ENCODE data around the gene MPP3. TPM values are rescaled to one million over a fixed set of nuclear protein-coding genes. Genes with fewer than 3 reads are reported as not detected.

Gene MPP3
- total and polyA plus RNA-seq, 10 of the 15 experiments (the other 5 are each of a cell fraction or from before 2014, with no cell fraction given) = not detected

GRCh38 chr17:43788540-43788939, 44.4 kb downstream of the MPP3 start:
- ATAC-seq (peak; percentile 55), FAIRE-seq (no peak), DNase-seq (ENCODE audit: low read depth, low spot score) (no peak)
- H2AFZ ChIP-seq (ENCODE audit: control insufficient read depth, low read depth, low read length) = no peak overlapping the region
- no TSS peak for BruUV-seq (replicated peaks)
- in situ Hi-C loops (cut with MboI) (no loop called here), intact Hi-C loops (cut with micrococcal nuclease; ENCODE audit: unreplicated experiment) (no loop called here)
- H4K20me1 ChIP-seq (ENCODE audit: control insufficient read depth, insufficient read depth) = no peaks in the 10 kb centered on the region
- H3K4me1 ChIP-seq (ENCODE audit: control insufficient read depth, insufficient read depth, low read length) = no peaks in the 10 kb centered on the region
- ChIA-PET SMC1A (ENCODE audit: uncharacterized antibody, unreplicated experiment) (interaction anchor here (0.6 kb wide), 1 partner anchor 14 kb away, joined by 3 read pairs; no protein-coding TSS in a partner anchor), RAD21 (ENCODE audit: unreplicated experiment) (no interaction called here), POLR2A (no interaction called here), CTCF (no interaction called here)
- H3K9ac ChIP-seq (ENCODE audit: control insufficient read depth, insufficient read depth, low read length) = no peak overlapping the region
- no peak overlapping the region for H3K4me3 ChIP-seq
- no peaks in the 10 kb centered on the region for H3K9me3 ChIP-seq (replicated peaks; ENCODE audit: control insufficient read depth, insufficient read depth, low read length)
- no peaks in the 10 kb centered on the region for H3K36me3 ChIP-seq (ENCODE audit: control insufficient read depth in 2 of 2, insufficient read depth in 2 of 2, low read length in 1 of 2)
- H3K27ac ChIP-seq (ENCODE audit: control insufficient read depth, insufficient read depth) = no peak overlapping the region
- WGBS (ENCODE audit: insufficient coverage, insufficient replicate concordance, low lambda C conversion rate, missing lambda C conversion rate) = 2% methylated on average over 5 of the region's 5 CpGs
- H3K79me2 ChIP-seq (ENCODE audit: control insufficient read depth, insufficient read depth, low read length) = no peaks in the 10 kb centered on the region
- H3K4me2 ChIP-seq (ENCODE audit: control insufficient read depth, insufficient read depth) = no peak overlapping the region
- TF ChIP-seq, protein P1, sequence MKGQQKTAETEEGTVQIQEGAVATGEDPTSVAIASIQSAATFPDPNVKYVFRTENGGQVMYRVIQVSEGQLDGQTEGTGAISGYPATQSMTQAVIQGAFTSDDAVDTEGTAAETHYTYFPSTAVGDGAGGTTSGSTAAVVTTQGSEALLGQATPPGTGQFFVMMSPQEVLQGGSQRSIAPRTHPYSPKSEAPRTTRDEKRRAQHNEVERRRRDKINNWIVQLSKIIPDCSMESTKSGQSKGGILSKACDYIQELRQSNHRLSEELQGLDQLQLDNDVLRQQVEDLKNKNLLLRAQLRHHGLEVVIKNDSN (IDR thresholded peaks at IDR 0.05; ENCODE audit: borderline replicate concordance, extremely low read length, insufficient read depth, low read depth, low read length) = no peak
- TF ChIP-seq JUNB (IDR thresholded peaks at IDR 0.05) (peak; percentile 44; the same call in 1 of the 2 replicates), RFX5 (IDR thresholded peaks at IDR 0.05; ENCODE audit: low read depth, low read length) (no peak), EED (IDR thresholded peaks at IDR 0.05; ENCODE audit: low read depth) (0 out of 2 replicates have a peak, but pooled peaks have one; percentile 20), MTA2 (IDR thresholded peaks at IDR 0.05; ENCODE audit: low read depth) (0 out of 2 replicates have a peak, but pooled peaks have one; percentile 42), FOS (IDR thresholded peaks at IDR 0.05; ENCODE audit: borderline replicate concordance, extremely low read depth, insufficient read length) (no peak), IKZF2 (IDR thresholded peaks at IDR 0.05) (peak; percentile 21 to 41; a peak in 3 of 4 replicates)
- H3K27me3 ChIP-seq (replicated peaks in 1 of 2; ENCODE audit: control insufficient read depth in 2 of 2, insufficient read depth in 2 of 2, low read length in 1 of 2) = no peaks in the 10 kb centered on the region; a peak in 1 of 4 replicates

DNA sequence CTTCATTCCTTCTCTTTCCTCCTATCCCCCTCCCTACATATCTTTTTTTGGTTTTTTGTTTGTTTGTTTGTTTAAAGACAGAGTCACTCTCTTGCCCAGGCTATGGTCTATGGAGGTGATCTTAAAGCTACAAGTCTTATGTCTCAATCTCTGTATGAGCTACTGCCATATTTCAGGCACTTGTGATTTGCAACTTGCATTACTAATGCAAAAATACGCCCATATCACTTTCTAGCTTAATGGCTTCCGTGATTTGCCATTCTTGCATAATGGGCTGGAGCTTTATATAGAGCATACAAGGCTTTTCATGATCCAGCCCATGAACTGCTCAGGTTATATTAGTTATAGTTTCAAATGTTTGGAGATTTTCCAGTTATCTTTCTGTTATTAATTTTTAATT, 45.2 kb downstream of the MPP3 start:
- H3K4me2 ChIP-seq (ENCODE audit: control insufficient read depth, insufficient read depth) = no peak overlapping the region
- H3K79me2 ChIP-seq (ENCODE audit: control insufficient read depth, insufficient read depth, low read length) = no peaks in the 10 kb centered on the region
- intact Hi-C loops (cut with micrococcal nuclease; ENCODE audit: unreplicated experiment) (no loop called here), in situ Hi-C loops (cut with MboI) (no loop called here)
- no TSS peak for BruUV-seq (replicated peaks)
- H4K20me1 ChIP-seq (ENCODE audit: control insufficient read depth, insufficient read depth) = no peaks in the 10 kb centered on the region
- ATAC-seq (no peak), DNase-seq (ENCODE audit: low read depth, low spot score) (no peak), FAIRE-seq (no peak)
- no peak overlapping the region for H3K9ac ChIP-seq (ENCODE audit: control insufficient read depth, insufficient read depth, low read length)
- ChIA-PET CTCF (interaction anchor here (0.9 kb wide), 1 partner anchor 22 kb away, joined by 3 read pairs; no protein-coding TSS in a partner anchor), RAD21 (ENCODE audit: unreplicated experiment) (no interaction called here), SMC1A (ENCODE audit: uncharacterized antibody, unreplicated experiment) (interaction anchor here (0.6 kb wide), 1 partner anchor 13 kb away, joined by 3 read pairs; no protein-coding TSS in a partner anchor), POLR2A (no interaction called here)
- no peak overlapping the region for H3K4me3 ChIP-seq
- no peak overlapping the region for H3K27ac ChIP-seq (ENCODE audit: control insufficient read depth, insufficient read depth)
- peaks cover 0 to 2% of the 10 kb centered on the region in 2 experiments; a peak in 1 of 4 replicates for H3K27me3 ChIP-seq (replicated peaks in 1 of 2; ENCODE audit: control insufficient read depth in 2 of 2, insufficient read depth in 2 of 2, low read length in 1 of 2)
- TF ChIP-seq GABPA (IDR thresholded peaks at IDR 0.05; ENCODE audit: low read depth) (no peak), RAD51 (IDR thresholded peaks at IDR 0.05) (no peak), BCL11A (IDR thresholded peaks at IDR 0.05; ENCODE audit: low read depth, low read length) (no peak), POLR2AphosphoS5 (IDR thresholded peaks at IDR 0.05; ENCODE audit: low read length) (no peak), SP1 (IDR thresholded peaks at IDR 0.05; ENCODE audit: low read depth, low read length) (no peak), BCL3 (IDR thresholded peaks at IDR 0.05; ENCODE audit: borderline replicate concordance, insufficient read depth, low read depth, low read length, poor library complexity, severe bottlenecking) (no peak), E2F4 (IDR thresholded peaks at IDR 0.05; ENCODE audit: low read depth, low read length) (no peak), NR2F1 (conservative IDR thresholded peaks at IDR 0.05) (no peak), EZH2 (IDR thresholded peaks at IDR 0.05; ENCODE audit: borderline replicate concordance, control insufficient read depth, low read depth, low read length) (no peak)
- 23% methylated on average over 2 of the region's 2 CpGs for WGBS (ENCODE audit: insufficient coverage, insufficient replicate concordance, low lambda C conversion rate, missing lambda C conversion rate)
- no peaks in the 10 kb centered on the region for H3K4me1 ChIP-seq (ENCODE audit: control insufficient read depth, insufficient read depth, low read length)
- no peak overlapping the region for H2AFZ ChIP-seq (ENCODE audit: control insufficient read depth, low read depth, low read length)
- H3K9me3 ChIP-seq (replicated peaks; ENCODE audit: control insufficient read depth, insufficient read depth, low read length) = no peaks in the 10 kb centered on the region
- H3K36me3 ChIP-seq (ENCODE audit: control insufficient read depth in 2 of 2, insufficient read depth in 2 of 2, low read length in 1 of 2) = no peaks in the 10 kb centered on the region

All from GM12878 (cell line).